Upper lobe of left lung (tissue), 6 donors: ENCODE measurements around the gene TOX2. TPM values are rescaled to one million over a fixed set of nuclear protein-coding genes. Genes with fewer than 3 reads are reported as not detected.

ENCODE experiments used
- ATAC-seq, 2 donors: fragments of 200-7000 bp; cut with Tn5 transposase; one replicate each; pipeline ENCODE4 v1.9.1; 2022; ENCODE audit warnings: mild to moderate bottlenecking in 2 of 2, moderate library complexity in 2 of 2; ENCODE audit not compliant: low FRiP score in 2 of 2
- DNase-seq, 2 donors: peaks; one replicate each; pipeline ENCODE4 v3.0.0-alpha.2; 2019 to 2020
- H3K27ac ChIP-seq, 4 donors: fragments of 200-600 bp; sonication (generic); one replicate each; pipeline ENCODE4 v1.5.1; 2016 to 2019
- H3K27me3 ChIP-seq, 4 donors: fragments of 200-600 bp; sonication (generic); one replicate each; pipeline ENCODE4 v1.5.1; 2017 to 2019
- H3K36me3 ChIP-seq, 4 donors: fragments of 200-600 bp; sonication (generic); one replicate each; pipeline ENCODE4 v1.5.1; 2016 to 2019
- H3K4me1 ChIP-seq, 4 donors: fragments of 200-600 bp; sonication (generic); one replicate each; pipeline ENCODE4 v1.5.1; 2018 to 2019
- H3K4me3 ChIP-seq, 4 donors: fragments of 200-600 bp; sonication (generic); one replicate each; pipeline ENCODE4 v1.5.1; 2017 to 2019; ENCODE audit warnings: mild to moderate bottlenecking in 2 of 4, moderate library complexity in 1 of 4
- H3K9me3 ChIP-seq, 4 donors: fragments of 200-600 bp; sonication (generic); one replicate each; pipeline ENCODE4 v1.5.1; 2018 to 2019
- EP300 ChIP-seq, 4 donors: sonication (generic); formaldehyde crosslinking; IDR thresholded peaks; one replicate each; pipeline ENCODE4 v1.5.1; 2017; ENCODE audit warnings: antibody characterized with exemption in 4 of 4, control low read depth in 2 of 4
- POLR2A ChIP-seq, 4 donors: fragments of 450-650 bp; IDR thresholded peaks; one replicate each; pipeline ENCODE4 v1.5.1; 2016 to 2017; ENCODE audit warnings: antibody characterized with exemption in 4 of 4, mild to moderate bottlenecking in 2 of 4
- POLR2AphosphoS5 ChIP-seq, 2 donors: sonication (generic); formaldehyde crosslinking; IDR thresholded peaks; one replicate each; pipeline ENCODE4 v1.5.1; 2017; ENCODE audit warnings: antibody characterized with exemption in 2 of 2
- WGBS, 2 donors: methylation state at CpG; one replicate each; pipeline ENCODE4 v1.1.5; 2017 to 2018; 5-methylcytosine and 5-hydroxymethylcytosine counted together
- total RNA-seq, 6 donors: library from RNA; depleted of rRNA in 4 of 6; stranded (reverse); fragments of >200 nt in 4 of 6; gene quantifications; one replicate each; pipeline versions ENCODE4 v1.1.0 to v1.2.1, GENCODE V29; 2016 to 2021
- TF ChIP-seq, protein P1 (sequence below), 6 experiments: fragments of 450-650 bp in 4 of 6; fragments of 200-600 bp in 2 of 6; sonication (generic) in 2 of 6; IDR thresholded peaks; one replicate each; pipeline ENCODE4 v1.5.1; 2016 to 2019; ENCODE audit warnings: antibody characterized with exemption in 6 of 6
- donor health status: DM: no; HTN: no; CAD: no; lungs with moderate emphysema.
- donor health status: DM: no; HTN: yes; CAD: no; lungs with severe emphysema.

TOX2 gene
- total RNA-seq, 6 donors from 2014 or later = 7.2 to 29.3 (median 23.7) TPM

DNA sequence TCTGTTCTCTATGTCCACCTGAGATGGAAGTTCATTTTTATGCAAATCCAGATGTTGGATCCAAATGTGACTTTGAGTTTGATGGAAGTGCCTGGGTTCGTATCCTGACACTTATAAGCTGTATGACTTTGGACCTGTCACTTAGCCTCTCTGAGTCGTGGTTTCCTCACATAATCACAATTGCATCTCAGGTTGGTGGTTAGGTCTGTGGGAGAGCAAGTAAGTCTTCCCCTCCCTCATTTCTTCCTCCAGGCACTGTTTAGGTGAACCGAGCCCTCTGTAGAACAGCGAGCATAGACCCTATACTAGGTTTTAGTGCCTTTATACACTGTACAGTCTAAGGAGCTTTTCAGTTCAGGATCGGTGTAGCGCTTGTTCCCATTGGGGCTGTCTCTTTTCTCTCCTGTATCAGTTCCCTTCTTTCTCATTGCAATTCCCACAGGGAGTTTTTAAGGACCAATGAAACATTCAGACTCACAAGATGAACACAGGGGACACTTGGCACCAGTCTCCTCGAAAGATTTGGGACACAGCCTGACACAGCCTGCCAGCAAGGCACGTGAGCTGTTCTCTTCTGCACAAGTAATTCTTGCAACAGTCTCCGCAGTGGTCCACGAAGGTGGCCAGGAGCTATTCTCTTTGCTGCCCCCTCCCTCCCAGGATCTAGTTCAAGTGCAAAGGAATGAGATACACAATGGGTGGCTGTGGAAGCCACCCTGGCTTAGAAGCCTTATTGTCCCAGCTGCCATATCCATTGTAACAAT is 11.8 kb downstream of the TOX2 start:
- no peak overlapping the region for H3K4me3 ChIP-seq
- no peak for ATAC-seq
- DNase-seq = no peak
- TF ChIP-seq, protein P1, sequence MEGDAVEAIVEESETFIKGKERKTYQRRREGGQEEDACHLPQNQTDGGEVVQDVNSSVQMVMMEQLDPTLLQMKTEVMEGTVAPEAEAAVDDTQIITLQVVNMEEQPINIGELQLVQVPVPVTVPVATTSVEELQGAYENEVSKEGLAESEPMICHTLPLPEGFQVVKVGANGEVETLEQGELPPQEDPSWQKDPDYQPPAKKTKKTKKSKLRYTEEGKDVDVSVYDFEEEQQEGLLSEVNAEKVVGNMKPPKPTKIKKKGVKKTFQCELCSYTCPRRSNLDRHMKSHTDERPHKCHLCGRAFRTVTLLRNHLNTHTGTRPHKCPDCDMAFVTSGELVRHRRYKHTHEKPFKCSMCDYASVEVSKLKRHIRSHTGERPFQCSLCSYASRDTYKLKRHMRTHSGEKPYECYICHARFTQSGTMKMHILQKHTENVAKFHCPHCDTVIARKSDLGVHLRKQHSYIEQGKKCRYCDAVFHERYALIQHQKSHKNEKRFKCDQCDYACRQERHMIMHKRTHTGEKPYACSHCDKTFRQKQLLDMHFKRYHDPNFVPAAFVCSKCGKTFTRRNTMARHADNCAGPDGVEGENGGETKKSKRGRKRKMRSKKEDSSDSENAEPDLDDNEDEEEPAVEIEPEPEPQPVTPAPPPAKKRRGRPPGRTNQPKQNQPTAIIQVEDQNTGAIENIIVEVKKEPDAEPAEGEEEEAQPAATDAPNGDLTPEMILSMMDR (IDR thresholded peaks at IDR 0.05) = no peak
- no peak for TF ChIP-seq EP300 (IDR thresholded peaks at IDR 0.05)
- TF ChIP-seq POLR2AphosphoS5 (IDR thresholded peaks at IDR 0.05) = no peak
- no peak for TF ChIP-seq POLR2A (IDR thresholded peaks at IDR 0.05)
- H3K4me1 ChIP-seq = peaks cover 12 to 22% (median 15%) of the 10 kb centered on the region in 4 donors
- H3K9me3 ChIP-seq = no peaks in the 10 kb centered on the region
- WGBS, 2 donors = 62 to 70% methylated on average over 10 of the region's 10 CpGs
- H3K27ac ChIP-seq = no peak overlapping the region
- no peaks in the 10 kb centered on the region for H3K27me3 ChIP-seq
- no peaks in the 10 kb centered on the region for H3K36me3 ChIP-seq

DNA sequence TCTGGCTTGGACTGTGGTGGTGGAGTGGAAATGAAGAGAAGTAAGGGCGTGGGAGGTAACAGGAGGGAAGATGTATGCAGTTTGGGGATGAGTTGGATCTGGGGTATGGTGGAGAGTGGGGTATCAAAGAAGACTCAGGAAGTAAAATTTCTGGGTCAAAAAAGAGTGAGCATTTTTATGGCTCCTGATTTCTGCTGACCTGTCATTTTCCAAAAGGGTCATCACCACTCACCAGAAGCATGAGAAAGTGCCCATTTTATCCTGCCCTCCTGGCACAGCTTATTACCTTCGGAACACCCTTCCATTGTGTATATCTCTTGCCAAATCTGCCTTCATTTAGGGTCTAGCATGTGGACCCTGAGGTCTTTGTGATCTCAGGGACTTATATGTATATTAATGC is 17.3 kb downstream of the TOX2 start:
- ATAC-seq = no peak
- Histone ChIP-seq H3K4me1 (peaks cover 4 to 9% (median 7%) of the 10 kb centered on the region in 4 donors), H3K9me3 (no peaks in the 10 kb centered on the region), H3K4me3 (no peak overlapping the region), H3K27me3 (no peaks in the 10 kb centered on the region), H3K27ac (no peak overlapping the region), H3K36me3 (no peaks in the 10 kb centered on the region)
- DNase-seq = no peak
- TF ChIP-seq POLR2AphosphoS5 (IDR thresholded peaks at IDR 0.05) = no peak
- TF ChIP-seq, protein P1 (IDR thresholded peaks at IDR 0.05) = no peak
- no peak for TF ChIP-seq EP300 (IDR thresholded peaks at IDR 0.05)
- no peak for TF ChIP-seq POLR2A (IDR thresholded peaks at IDR 0.05)
- 92 to 98% methylated on average over 2 of the region's 2 CpGs for WGBS, 2 donors

DNA sequence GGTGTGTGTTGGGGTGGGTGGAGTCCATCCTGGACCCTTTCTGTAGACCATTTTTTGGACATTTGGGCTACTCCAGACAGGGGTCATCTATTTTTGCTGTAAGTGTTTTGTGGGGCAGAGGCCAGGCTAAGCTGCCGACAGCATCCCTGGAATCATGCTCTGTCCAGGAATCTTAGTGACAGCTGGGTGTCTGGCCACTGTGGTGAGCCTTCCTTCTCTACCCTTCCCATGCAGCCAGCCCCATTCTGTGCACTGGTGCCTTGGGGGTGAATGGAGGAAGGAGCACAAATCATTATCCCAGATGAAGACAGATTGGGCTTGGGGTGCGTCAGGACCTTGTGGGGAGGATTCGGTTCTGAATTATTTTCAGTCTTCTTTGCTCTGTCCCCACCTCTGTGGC is 20.2 kb downstream of the TOX2 start:
- TF ChIP-seq POLR2A (IDR thresholded peaks at IDR 0.05) = no peak
- TF ChIP-seq EP300 (IDR thresholded peaks at IDR 0.05) = no peak
- 97 to 98% methylated on average over 3 of the region's 3 CpGs for WGBS, 2 donors
- DNase-seq = no peak

DNA sequence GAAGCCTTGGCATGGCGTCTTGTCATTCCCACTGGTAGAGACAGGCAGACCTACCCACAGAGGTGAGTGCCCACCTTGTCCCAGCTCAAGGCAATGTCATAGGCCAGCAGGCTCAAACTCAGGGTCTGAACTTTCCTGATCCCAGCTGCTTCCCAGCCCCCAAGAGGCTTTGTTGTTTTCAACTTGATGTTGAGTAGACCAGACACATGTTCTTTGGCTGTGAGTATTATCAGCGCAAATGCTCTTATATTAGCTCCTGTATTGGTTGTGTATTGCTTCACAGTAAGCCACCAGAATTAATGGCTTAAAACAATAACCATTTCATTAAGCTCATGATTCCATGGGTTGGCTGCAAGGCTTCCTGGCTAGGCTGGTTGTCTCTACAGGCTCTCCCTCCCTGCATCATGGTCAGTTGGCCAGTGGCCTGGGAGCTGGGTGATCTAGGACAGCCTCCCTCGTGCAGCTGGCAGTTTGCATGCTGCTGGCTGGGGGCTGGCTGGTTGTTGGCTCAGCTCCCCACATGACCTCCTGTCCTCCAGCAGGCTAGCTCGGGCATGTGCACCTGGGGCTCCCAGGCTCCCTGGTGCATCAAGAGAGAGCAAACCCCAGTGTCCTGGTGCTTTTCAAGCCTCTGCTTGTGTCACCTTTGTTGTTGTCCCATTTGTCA is 21.6 kb downstream of the TOX2 start:
- no peak for DNase-seq
- H3K9me3 ChIP-seq = no peaks in the 10 kb centered on the region
- TF ChIP-seq, protein P1 (IDR thresholded peaks at IDR 0.05) = no peak
- TF ChIP-seq POLR2AphosphoS5 (IDR thresholded peaks at IDR 0.05) (no peak), EP300 (IDR thresholded peaks at IDR 0.05) (no peak), POLR2A (IDR thresholded peaks at IDR 0.05) (no peak)
- H3K27me3 ChIP-seq = no peaks in the 10 kb centered on the region
- 86 to 98% methylated on average over 2 to 4 of the region's 4 CpGs for WGBS, 2 donors
- H3K4me3 ChIP-seq = no peak overlapping the region
- peaks cover 39 to 49% (median 44%) of the 10 kb centered on the region in 4 donors for H3K4me1 ChIP-seq
- ATAC-seq = no peak
- no peaks in the 10 kb centered on the region for H3K36me3 ChIP-seq
- peak overlapping the region in 1 of 4 donors; percentile 6 for H3K27ac ChIP-seq

More for the DNA sequence above, 20.2 kb downstream of the TOX2 start:
- peaks cover 28 to 35% (median 34%) of the 10 kb centered on the region in 4 donors for H3K4me1 ChIP-seq
- H3K9me3 ChIP-seq = no peaks in the 10 kb centered on the region
- H3K27ac ChIP-seq = no peak overlapping the region
- H3K27me3 ChIP-seq = no peaks in the 10 kb centered on the region
- H3K36me3 ChIP-seq = no peaks in the 10 kb centered on the region
- no peak overlapping the region for H3K4me3 ChIP-seq
- ATAC-seq = no peak

DNA sequence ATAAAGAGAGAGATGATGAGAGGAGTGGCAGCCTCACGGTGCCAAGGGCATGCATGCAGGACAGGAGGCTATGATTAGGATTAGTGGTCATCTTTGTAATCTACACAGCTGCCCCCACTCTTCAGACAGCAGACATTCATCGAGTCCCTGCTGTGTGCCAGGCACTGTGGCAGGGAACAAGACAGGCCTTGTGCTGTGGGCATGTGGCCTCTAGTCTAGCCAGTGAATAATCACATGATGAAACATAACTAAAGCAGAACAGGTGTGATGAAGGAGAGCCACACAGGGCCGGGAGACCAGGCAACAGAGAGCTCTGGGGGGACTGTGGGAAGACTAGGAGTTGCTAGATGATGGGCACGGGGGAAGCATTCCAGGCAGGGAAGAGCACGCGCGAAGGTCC is 22.2 kb downstream of the TOX2 start:
- ATAC-seq (no peak), DNase-seq (no peak)
- 77% methylated on average over 7 of the region's 7 CpGs for WGBS, 2 donors

More for the DNA sequence above, 22.2 kb downstream of the TOX2 start:
- Histone ChIP-seq H3K27ac (peak overlapping the region in 1 of 4 donors; percentile 6), H3K9me3 (no peaks in the 10 kb centered on the region), H3K27me3 (no peaks in the 10 kb centered on the region), H3K36me3 (no peaks in the 10 kb centered on the region), H3K4me1 (peaks cover 45 to 55% (median 50%) of the 10 kb centered on the region in 4 donors), H3K4me3 (no peak overlapping the region)
- TF ChIP-seq EP300 (IDR thresholded peaks at IDR 0.05) (no peak), POLR2A (IDR thresholded peaks at IDR 0.05) (no peak), POLR2AphosphoS5 (IDR thresholded peaks at IDR 0.05) (no peak)
- TF ChIP-seq, protein P1 (IDR thresholded peaks at IDR 0.05) = no peak
